OCI-LY1 (cell line): ENCODE results near the gene MON2.

Source experiments
- H2AFZ ChIP-seq: fragments of 200-600 bp; sonication (generic), shearing (Covaris generic); 2 replicates; pipeline ENCODE4 v1.6.0; 2014; ENCODE audit warnings: antibody characterized with exemption, mild to moderate bottlenecking, low read length
- H3F3A ChIP-seq: fragments of 200-600 bp; sonication (generic), shearing (Covaris generic); 2 replicates; pipeline ENCODE4 v1.6.0; 2014; ENCODE audit warnings: mild to moderate bottlenecking, antibody characterized with exemption, low read length, moderate library complexity; ENCODE audit not compliant: insufficient read depth
- H3K27ac ChIP-seq: fragments of 200-600 bp; sonication (generic); 2 replicates; pipeline ENCODE4 v1.5.1; 2014; ENCODE audit warnings: low read length, mixed run types, mild to moderate bottlenecking, low read depth; ENCODE audit not compliant: poor library complexity, severe bottlenecking
- H3K27me3 ChIP-seq: fragments of 200-600 bp; sonication (generic); 2 replicates; pipeline ENCODE4 v1.6.0; 2014; ENCODE audit warnings: antibody characterized with exemption, mild to moderate bottlenecking, low read length, moderate library complexity; ENCODE audit not compliant: insufficient read depth
- H3K36me3 ChIP-seq: fragments of 200-600 bp; sonication (generic); 2 replicates; pipeline ENCODE4 v1.6.1; 2014; ENCODE audit warnings: mild to moderate bottlenecking, antibody characterized with exemption, low read length, moderate library complexity, mixed read lengths; ENCODE audit not compliant: insufficient read depth
- H3K4me1 ChIP-seq: fragments of 200-600 bp; sonication (generic); 2 replicates; pipeline ENCODE4 v1.5.1; 2014; ENCODE audit warnings: mild to moderate bottlenecking, low read length, moderate library complexity; ENCODE audit not compliant: insufficient read depth, severe bottlenecking
- H3K4me2 ChIP-seq: fragments of 200-600 bp; sonication (generic), shearing (Covaris generic); 2 replicates; pipeline ENCODE4 v1.6.1; 2014; ENCODE audit warnings: low read length
- H3K4me3 ChIP-seq: fragments of 200-600 bp; sonication (generic); 2 replicates; pipeline ENCODE4 v1.5.1; 2014; ENCODE audit warnings: low read length, low read depth, mild to moderate bottlenecking, mixed read lengths; ENCODE audit not compliant: poor library complexity, severe bottlenecking
- H3K79me2 ChIP-seq: fragments of 200-600 bp; shearing (Covaris generic); 2 replicates; pipeline ENCODE4 v1.6.1; 2016; ENCODE audit warnings: mixed run types, low read length, mixed read lengths; ENCODE audit not compliant: insufficient read depth
- H3K9ac ChIP-seq: fragments of 200-600 bp; sonication (generic), shearing (Covaris generic); 2 replicates; pipeline ENCODE4 v1.6.1; 2014; ENCODE audit warnings: mild to moderate bottlenecking, low read length, mixed read lengths
- H3K9me2 ChIP-seq: fragments of 200-600 bp; sonication (generic), shearing (Covaris generic); 2 replicates; pipeline ENCODE4 v1.6.1; 2014; ENCODE audit warnings: low read depth, mild to moderate bottlenecking, low read length, mixed read lengths
- H3K9me3 ChIP-seq: fragments of 200-600 bp; shearing (Covaris generic); 2 replicates; pipeline ENCODE4 v1.6.1; 2014; ENCODE audit warnings: low read length, mixed read lengths
- H4K20me1 ChIP-seq: fragments of 200-600 bp; sonication (generic), shearing (Covaris generic); 2 replicates; pipeline ENCODE4 v1.6.0; 2016; ENCODE audit warnings: mild to moderate bottlenecking, low read length; ENCODE audit not compliant: insufficient read depth
- CTCF ChIP-seq: fragments of 200-600 bp; sonication (generic), shearing (Covaris generic); IDR thresholded peaks from 2 replicates; pipeline ENCODE4 v1.5.1; 2017; ENCODE audit warnings: mild to moderate bottlenecking, antibody characterized with exemption, low read length, moderate library complexity, mixed read lengths
- EZH2 ChIP-seq: fragments of 200-600 bp; sonication (generic), shearing (Covaris generic); IDR thresholded peaks from 2 replicates; pipeline ENCODE4 v1.8.0; 2017; ENCODE audit warnings: borderline replicate concordance, mixed run types, mild to moderate bottlenecking, antibody characterized with exemption, low read length, moderate library complexity, mixed read lengths

Gene MON2

GRCh38 chr12:62517887-62518286 is 51.3 kb downstream of the MON2 start:
- H3K79me2 ChIP-seq = no peaks in the 10 kb centered on the region
- no peaks in the 10 kb centered on the region for H3K4me1 ChIP-seq
- TF ChIP-seq CTCF (no peak), EZH2 (no peak)
- no peak overlapping the region for H3K4me2 ChIP-seq
- no peaks in the 10 kb centered on the region for H3F3A ChIP-seq
- H3K9ac ChIP-seq = no peak overlapping the region
- H3K9me3 ChIP-seq = 0 out of 2 replicates have a peak, but pooled peaks cover 2% of the 10 kb centered on the region
- no peak overlapping the region for H3K27ac ChIP-seq
- no peaks in the 10 kb centered on the region for H4K20me1 ChIP-seq
- peaks cover 26% of the 10 kb centered on the region; the same call in 1 of the 2 replicates for H3K36me3 ChIP-seq
- H3K27me3 ChIP-seq = no peaks in the 10 kb centered on the region
- H2AFZ ChIP-seq = no peak overlapping the region
- H3K4me3 ChIP-seq = no peak overlapping the region
- no peaks in the 10 kb centered on the region for H3K9me2 ChIP-seq

DNA sequence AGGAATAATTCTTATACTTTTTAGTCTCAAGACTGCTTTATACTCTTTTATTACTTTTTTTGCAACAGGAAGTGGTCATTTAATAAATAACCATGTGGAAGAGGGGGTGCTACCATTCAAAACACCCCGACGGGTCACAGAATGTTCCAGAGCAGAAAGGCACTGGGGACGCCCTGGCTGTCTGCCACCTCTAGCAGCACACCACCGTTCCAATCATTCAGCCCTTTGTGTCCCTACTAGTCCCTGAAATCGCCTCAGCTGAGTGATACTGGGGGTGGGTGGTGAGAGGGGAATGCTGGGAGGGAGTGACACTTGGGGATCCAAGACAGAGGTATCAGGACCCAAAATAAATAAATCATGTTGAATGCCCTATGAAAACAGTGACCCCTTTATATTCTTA is 52.4 kb downstream of the MON2 start:
- H3K36me3 ChIP-seq = peaks cover 26% of the 10 kb centered on the region; the same call in 1 of the 2 replicates
- H3K9me3 ChIP-seq = 0 out of 2 replicates have a peak, but pooled peaks cover 2% of the 10 kb centered on the region
- no peaks in the 10 kb centered on the region for H3K4me1 ChIP-seq
- H3K4me3 ChIP-seq = no peak overlapping the region
- no peak overlapping the region for H3K4me2 ChIP-seq
- no peak overlapping the region for H3K9ac ChIP-seq
- H3F3A ChIP-seq = no peaks in the 10 kb centered on the region
- no peak overlapping the region for H3K27ac ChIP-seq
- TF ChIP-seq CTCF (no peak), EZH2 (no peak)
- no peaks in the 10 kb centered on the region for H3K9me2 ChIP-seq
- no peak overlapping the region for H2AFZ ChIP-seq
- no peaks in the 10 kb centered on the region for H3K79me2 ChIP-seq
- no peaks in the 10 kb centered on the region for H3K27me3 ChIP-seq
- no peaks in the 10 kb centered on the region for H4K20me1 ChIP-seq

- H4K20me1 ChIP-seq = no peaks in the 10 kb centered on the region
- no peak overlapping the region for H3K27ac ChIP-seq
Observed at GRCh38 chr12:62520361-62520760, 53.7 kb downstream of the MON2 start.

More at GRCh38 chr12:62520361-62520760, 53.7 kb downstream of the MON2 start:
- H3K79me2 ChIP-seq = no peaks in the 10 kb centered on the region
- no peak overlapping the region for H3K4me3 ChIP-seq
- H3K9me3 ChIP-seq = no peaks in the 10 kb centered on the region
- no peak overlapping the region for H3K4me2 ChIP-seq
- H3K4me1 ChIP-seq = no peaks in the 10 kb centered on the region
- no peaks in the 10 kb centered on the region for H3F3A ChIP-seq
- no peaks in the 10 kb centered on the region for H3K27me3 ChIP-seq
- H3K9ac ChIP-seq = no peak overlapping the region
- H3K9me2 ChIP-seq = no peaks in the 10 kb centered on the region
- peaks cover 19% of the 10 kb centered on the region; the same call in 1 of the 2 replicates for H3K36me3 ChIP-seq
- no peak overlapping the region for H2AFZ ChIP-seq
- TF ChIP-seq CTCF (no peak), EZH2 (no peak)
